T47D (cell line): ENCODE measurements around the gene SLC45A1.

Experiments used
- DNase-seq, 2 experiments: peaks; one replicate each; pipeline versions ENCODE4 v3.0.0 to v3.0.0-alpha.2; 2011 to 2012; ENCODE audit warnings: low read depth in 1 of 2, low spot score in 1 of 2
- JUND ChIP-seq: IDR thresholded peaks from 2 replicates; pipeline ENCODE4 v1.6.1; 2012; ENCODE audit warnings: low read depth
- in situ Hi-C: cut with HindIII; loops from 2 replicates; pipeline ENCODE4 v1.10.0; 2016; ENCODE audit warnings: low sequenced_read_pairs, low pct_unique_long_range_greater_than_20kb

SLC45A1 gene

DNA sequence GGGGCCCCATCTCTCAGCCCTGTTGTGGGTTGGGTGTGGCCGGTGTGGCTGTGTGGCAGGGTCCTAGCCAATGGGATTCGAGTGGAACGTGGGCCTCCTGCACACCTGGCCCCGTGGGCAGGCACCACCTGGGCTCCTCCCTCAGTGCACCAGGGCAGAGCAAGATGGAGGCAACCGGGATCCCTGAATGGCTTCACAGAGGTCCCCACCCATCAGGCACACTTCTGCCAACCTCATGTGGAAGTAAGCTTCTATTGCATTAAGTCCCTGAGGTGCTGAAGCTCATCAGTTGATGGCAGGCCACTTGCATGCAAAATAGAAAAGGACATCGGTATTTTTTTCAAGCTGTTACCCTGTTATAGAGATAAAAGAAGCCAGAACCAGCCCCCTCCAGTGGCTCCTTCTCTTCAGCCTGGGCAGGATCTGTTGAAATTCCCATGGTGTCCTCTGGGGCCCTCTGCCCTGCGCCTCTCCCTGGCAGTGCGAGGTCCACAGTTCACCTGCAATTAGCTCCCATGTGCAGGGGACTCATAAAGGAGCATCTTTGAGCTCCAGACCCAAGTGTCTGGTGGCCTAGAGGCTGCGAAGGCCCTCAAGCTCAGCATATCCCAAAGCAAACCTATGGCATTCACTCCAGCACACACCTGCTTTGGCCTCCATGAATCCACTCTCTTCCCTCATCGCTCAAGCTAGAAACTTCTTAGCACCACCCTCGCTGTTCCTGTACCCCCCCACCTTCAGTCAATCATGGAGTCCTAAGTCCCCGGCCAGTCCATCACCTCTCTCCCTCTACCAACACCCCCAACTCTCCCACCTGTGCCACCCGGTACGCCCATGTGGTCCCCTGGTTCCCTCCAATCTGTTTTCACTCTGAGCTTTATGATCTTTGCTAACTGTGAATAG is 2.1 kb upstream of the SLC45A1 start:
- no peak for DNase-seq
- in situ Hi-C loops, result no loop called here
- no peak for TF ChIP-seq JUND

DNA sequence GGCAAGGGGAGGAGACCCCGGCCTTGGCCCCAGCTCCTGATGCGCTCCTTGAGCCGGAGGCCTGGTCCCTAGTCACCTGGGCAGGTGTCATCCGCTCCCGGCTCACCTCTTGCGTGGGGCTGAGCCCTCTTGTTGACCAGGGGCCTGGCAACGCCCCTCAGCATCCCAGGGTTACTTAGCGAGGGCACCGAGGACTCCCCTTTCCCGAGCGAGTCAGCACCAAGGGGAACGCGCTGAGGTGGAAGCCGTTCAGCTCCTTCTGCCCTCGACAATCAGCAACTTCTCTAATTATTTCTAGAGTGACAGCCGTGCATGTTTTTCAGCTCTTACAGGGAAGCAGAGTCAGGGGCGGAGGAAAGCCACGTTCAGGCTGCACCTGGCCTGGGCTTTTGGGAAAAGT is 522 bp downstream of the SLC45A1 start:
- no peak for DNase-seq
- no peak for TF ChIP-seq JUND
- in situ Hi-C loops, result no loop called here

DNA sequence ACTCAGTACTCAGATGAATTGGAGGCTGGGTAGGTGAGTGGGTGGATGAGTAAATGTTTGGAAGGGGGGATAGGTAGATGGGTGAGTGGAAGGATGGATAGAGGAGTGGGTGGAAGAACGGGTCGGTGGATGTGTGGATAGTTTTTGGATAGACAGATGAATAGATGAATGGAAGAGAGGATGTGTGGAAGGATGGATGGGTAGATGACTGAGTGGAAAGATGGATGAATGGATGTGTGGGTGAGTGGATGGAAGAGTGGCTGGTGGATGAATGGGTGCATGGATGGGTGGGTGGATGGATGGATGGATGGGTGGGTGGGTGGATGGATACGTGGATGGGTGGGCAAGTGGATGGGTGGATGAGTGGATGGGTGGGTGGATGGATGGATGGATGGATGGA is 3.7 kb downstream of the SLC45A1 start:
- DNase-seq, result no peak
- in situ Hi-C loops, result no loop called here
- no peak for TF ChIP-seq JUND

DNA sequence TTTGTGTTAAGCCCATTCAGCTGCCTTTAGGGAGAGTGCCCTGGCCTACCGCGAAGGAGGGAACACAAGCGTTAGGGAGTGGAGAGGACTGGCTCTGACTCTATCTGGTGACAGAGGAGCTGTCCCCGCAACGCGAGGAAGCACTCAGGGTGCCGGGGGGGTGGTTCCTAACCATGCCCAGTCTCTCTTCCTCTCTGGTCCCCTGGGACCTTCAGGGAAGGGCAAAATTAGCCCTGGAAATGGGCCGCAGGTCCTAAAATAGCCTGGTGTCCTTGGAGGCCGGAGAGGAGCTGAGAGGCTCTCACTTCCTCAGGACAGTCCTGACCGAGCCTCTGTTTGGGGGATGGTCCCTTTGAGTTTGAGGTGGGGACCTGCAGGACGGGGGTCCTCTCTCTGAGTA is 5.8 kb downstream of the SLC45A1 start:
- DNase-seq, result no peak
- no peak for TF ChIP-seq JUND
- in situ Hi-C loops, result no loop called here

DNA sequence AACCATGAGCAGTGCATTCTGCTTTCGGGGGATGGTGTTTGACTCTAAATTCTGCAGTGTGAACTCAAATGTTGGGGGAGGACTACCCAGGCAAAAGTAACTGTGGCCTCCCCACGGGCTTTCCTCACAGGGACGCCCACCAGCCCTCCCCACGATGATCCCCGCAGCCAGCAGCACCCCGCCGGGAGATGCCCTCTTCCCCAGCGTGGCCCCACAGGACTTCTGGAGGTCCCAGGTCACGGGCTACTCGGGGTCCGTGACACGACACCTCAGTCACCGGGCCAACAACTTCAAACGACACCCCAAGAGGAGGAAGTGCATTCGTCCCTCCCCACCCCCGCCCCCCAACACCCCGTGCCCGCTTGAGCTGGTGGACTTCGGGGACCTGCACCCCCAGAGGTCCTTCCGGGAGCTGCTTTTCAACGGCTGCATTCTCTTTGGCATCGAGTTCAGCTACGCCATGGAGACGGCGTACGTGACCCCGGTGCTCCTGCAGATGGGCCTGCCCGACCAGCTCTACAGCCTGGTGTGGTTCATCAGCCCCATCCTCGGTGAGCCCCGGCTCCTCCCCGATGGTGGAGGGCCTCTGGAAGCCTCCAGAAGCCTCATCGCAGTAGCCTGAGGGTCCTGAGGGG is 6.4 kb downstream of the SLC45A1 start:
- TF ChIP-seq JUND, result no peak
- DNase-seq, result no peak
- in situ Hi-C loops, result no loop called here

DNA sequence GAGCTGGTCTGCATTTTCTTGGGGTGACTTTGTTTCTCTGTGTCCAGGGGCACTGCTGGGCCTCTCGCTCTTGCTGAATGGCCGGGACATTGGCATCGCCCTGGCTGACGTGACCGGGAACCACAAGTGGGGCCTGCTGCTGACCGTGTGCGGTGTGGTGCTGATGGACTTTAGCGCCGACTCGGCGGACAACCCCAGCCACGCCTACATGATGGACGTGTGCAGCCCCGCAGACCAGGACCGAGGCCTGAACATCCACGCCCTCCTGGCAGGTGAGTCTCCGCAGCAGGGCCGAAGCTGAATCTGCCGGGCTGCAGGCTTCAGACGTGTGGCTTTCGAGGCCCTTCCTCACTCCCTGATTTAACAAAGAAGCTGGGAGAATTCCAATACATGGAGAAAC is 7.9 kb downstream of the SLC45A1 start:
- no peak for DNase-seq
- in situ Hi-C loops, result no loop called here
- TF ChIP-seq JUND, result no peak

DNA sequence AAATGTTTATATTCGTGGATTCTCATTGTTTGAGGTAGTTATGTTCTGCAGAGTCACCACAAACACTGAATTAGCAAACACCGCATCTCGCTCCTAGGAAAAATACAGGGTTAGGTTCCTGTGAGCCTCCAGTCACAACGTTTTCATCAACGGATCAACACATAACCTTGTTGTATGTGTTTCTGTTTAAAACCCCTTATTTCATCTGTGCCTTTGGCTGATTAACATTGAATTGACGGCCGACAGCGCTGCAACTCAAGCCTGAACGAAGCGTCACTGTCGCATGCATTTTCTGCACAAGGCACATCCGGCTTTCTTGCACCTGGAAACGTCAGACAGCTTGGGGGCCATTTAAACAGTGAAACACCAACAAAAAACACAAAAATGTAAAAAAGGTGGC is 8.4 kb downstream of the SLC45A1 start:
- no peak for DNase-seq
- in situ Hi-C loops, result no loop called here
- TF ChIP-seq JUND, result no peak

DNA sequence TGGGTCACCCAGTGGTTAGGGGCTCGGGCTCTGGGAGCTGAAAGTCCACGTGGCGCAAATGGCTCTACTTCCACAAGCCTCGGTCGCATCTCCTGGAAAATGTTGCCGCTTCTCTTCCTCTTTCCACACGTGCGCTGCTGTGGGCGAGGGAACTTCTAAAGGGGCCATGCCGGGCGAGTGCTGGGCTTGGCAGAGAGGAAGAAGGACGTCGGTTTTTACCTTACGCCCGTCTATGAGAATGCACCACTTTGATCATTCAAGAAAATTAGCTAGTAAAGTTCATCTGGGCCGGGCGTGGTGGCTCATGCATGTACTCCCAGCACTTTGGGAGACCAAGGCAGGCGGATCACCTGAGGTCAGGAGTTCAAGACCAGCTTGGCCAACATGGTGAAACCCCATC is 10.4 kb downstream of the SLC45A1 start:
- in situ Hi-C loops, result no loop called here
- DNase-seq, result no peak
- no peak for TF ChIP-seq JUND

DNA sequence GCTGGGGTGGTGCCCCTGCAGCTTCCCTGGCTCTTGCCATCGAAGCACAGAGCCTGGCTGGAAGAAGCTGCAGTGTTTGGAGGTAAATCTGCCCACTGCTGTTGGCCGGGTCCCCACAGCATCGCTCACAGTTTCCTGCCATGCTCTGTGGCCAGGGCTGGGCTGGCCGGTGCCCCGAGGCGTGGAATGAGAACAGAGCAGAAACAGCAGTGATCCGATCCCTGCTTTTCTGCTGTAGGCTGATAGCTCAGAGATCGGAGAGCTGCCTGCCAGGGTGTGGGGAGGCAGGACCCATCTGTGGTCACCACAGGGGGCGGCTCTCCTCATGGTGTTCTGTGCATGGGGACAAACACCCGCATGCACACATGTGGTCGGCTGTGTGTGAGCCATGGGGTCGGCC is 11.5 kb downstream of the SLC45A1 start:
- TF ChIP-seq JUND, result no peak
- in situ Hi-C loops, result no loop called here
- DNase-seq, result no peak

DNA sequence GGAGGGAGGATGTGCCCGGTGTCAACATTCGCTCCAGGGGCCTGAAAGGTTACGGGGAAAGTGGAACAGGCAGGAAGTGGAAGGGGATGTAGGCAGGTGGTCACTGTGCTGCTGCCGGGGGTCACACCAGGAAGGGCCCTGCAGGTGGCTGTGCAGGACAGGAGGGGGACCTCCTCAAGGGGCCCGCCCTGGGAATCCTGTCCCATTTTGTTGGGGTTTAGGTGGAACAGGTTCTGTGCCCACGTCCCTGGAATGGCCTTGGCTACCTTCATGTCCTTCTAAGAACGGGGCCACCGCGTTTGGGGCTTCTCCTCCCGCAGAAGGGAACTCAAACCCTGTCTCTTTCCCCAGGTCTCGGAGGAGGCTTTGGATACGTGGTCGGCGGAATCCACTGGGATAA is 11.9 kb downstream of the SLC45A1 start:
- DNase-seq, result no peak
- no peak for TF ChIP-seq JUND
- in situ Hi-C loops, result no loop called here

DNA sequence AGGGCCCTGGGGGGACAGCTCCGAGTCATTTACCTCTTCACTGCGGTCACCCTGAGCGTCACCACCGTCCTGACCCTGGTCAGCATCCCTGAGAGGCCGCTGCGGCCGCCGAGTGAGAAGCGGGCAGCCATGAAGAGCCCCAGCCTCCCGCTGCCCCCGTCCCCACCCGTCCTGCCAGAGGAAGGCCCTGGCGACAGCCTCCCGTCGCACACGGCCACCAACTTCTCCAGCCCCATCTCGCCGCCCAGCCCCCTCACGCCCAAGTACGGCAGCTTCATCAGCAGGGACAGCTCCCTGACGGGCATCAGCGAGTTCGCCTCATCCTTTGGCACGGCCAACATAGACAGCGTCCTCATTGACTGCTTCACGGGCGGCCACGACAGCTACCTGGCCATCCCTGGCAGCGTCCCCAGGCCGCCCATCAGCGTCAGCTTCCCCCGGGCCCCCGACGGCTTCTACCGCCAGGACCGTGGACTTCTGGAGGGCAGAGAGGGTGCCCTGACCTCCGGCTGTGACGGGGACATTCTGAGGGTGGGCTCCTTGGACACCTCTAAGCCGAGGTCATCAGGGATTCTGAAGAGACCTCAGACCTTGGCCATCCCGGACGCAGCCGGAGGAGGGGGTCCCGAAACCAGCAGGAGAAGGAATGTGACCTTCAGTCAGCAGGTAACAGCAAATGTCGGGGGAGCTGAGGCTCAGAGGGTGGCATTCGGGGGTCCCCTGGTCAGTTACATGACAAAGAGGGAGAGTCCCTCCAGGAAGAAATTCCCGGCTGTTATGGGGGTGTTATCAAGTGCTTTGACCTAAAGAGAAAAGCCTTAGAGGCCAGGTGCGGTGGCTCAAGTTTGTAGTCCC is 12.6 kb downstream of the SLC45A1 start:
- in situ Hi-C loops, result no loop called here
- DNase-seq, result no peak
- no peak for TF ChIP-seq JUND

DNA sequence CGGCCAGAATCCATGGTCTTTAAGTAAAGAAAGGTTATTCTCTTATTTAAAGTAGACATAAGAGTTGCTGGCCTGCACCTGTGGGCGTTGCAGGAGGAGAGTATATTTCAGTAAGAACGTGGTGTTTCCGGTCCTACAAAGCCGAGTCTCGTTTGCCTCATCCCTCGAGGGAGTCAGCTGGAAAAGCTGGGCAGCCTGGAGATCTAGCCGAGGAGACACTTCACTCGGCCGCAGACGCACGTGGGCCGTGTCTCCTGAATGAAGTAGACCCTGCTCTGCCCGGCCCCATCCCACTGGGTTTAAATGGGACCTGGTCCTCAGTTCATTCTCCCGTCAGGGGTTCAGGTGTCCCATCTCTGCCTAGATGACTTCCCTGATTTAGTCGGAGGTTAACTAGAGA is 14.9 kb downstream of the SLC45A1 start:
- no peak for TF ChIP-seq JUND
- in situ Hi-C loops, result no loop called here

More for the DNA sequence above, 14.9 kb downstream of the SLC45A1 start:
- no peak for DNase-seq
